ENCODE results near the gene IL22RA2. TPM values are rescaled to one million over a fixed set of nuclear protein-coding genes. Genes with fewer than 3 reads are reported as not detected.

The IL22RA2 gene
- total RNA-seq, 2 experiments from 2014 or later: not detected

GRCh38 chr6:137193256-137194070 is 20.0 kb upstream of the IL22RA2 start:
- ATAC-seq: no peak
- Mint-ChIP-seq H3K9me3 (ENCODE audit: insufficient read depth) (peaks cover 27% of the 10 kb centered on the region), H3K27ac (no peak overlapping the region), H3K27me3 (ENCODE audit: low read depth) (no peaks in the 10 kb centered on the region), H3K4me3 (no peak overlapping the region), H3K4me1 (ENCODE audit: low read depth) (peaks cover 11% of the 10 kb centered on the region), H3K36me3 (ENCODE audit: low read depth) (peaks cover 33% of the 10 kb centered on the region)
- ChIA-PET POLR2A (no interaction called here), CTCF (no interaction called here)
- DNase-seq: no peak

- peaks cover 26% of the 10 kb centered on the region for H3K36me3 Mint-ChIP-seq (ENCODE audit: low read depth)
- ATAC-seq (no peak), DNase-seq (no peak)
- H3K27ac Mint-ChIP-seq: no peak overlapping the region
- peaks cover 7% of the 10 kb centered on the region for H3K4me1 Mint-ChIP-seq (ENCODE audit: low read depth)
- ChIA-PET POLR2A (no interaction called here), CTCF (no interaction called here)
- no peaks in the 10 kb centered on the region for H3K27me3 Mint-ChIP-seq (ENCODE audit: low read depth)
- peaks cover 27% of the 10 kb centered on the region for H3K9me3 Mint-ChIP-seq (ENCODE audit: insufficient read depth)
- H3K4me3 Mint-ChIP-seq: no peak overlapping the region
Observed at GRCh38 chr6:137192821-137193220, 19.4 kb upstream of the IL22RA2 start.

GRCh38 chr6:137191670-137192069 is 18.2 kb upstream of the IL22RA2 start:
- Mint-ChIP-seq H3K9me3 (ENCODE audit: insufficient read depth) (peaks cover 27% of the 10 kb centered on the region), H3K27me3 (ENCODE audit: low read depth) (no peaks in the 10 kb centered on the region), H3K4me1 (ENCODE audit: low read depth) (peaks cover 6% of the 10 kb centered on the region), H3K36me3 (ENCODE audit: low read depth) (peaks cover 24% of the 10 kb centered on the region), H3K27ac (no peak overlapping the region), H3K4me3 (no peak overlapping the region)
- ATAC-seq (no peak), DNase-seq (no peak)
- CTCF ChIA-PET: no interaction called here
- POLR2A ChIA-PET: no interaction called here

- peaks cover 32% of the 10 kb centered on the region for H3K9me3 Mint-ChIP-seq (ENCODE audit: insufficient read depth)
- ChIA-PET CTCF (interaction anchor here (0.6 kb wide), 1 partner anchor 12 kb away, joined by 3 read pairs; no protein-coding TSS in a partner anchor), POLR2A (no interaction called here)
- peaks cover 19% of the 10 kb centered on the region for H3K36me3 Mint-ChIP-seq (ENCODE audit: low read depth)
- H3K4me1 Mint-ChIP-seq (ENCODE audit: low read depth): peaks cover 5% of the 10 kb centered on the region
- no peak for DNase-seq
- no peak overlapping the region for H3K4me3 Mint-ChIP-seq
- no peak overlapping the region for H3K27ac Mint-ChIP-seq
- no peaks in the 10 kb centered on the region for H3K27me3 Mint-ChIP-seq (ENCODE audit: low read depth)
- no peak for ATAC-seq
Observed at GRCh38 chr6:137191236-137191635, 17.8 kb upstream of the IL22RA2 start.

- H3K4me1 Mint-ChIP-seq (ENCODE audit: low read depth): no peaks in the 10 kb centered on the region
- no peaks in the 10 kb centered on the region for H3K27me3 Mint-ChIP-seq (ENCODE audit: low read depth)
- ChIA-PET CTCF (interaction anchor here (0.6 kb wide), 1 partner anchor 13 kb away, joined by 3 read pairs; no protein-coding TSS in a partner anchor), POLR2A (no interaction called here)
- H3K9me3 Mint-ChIP-seq (ENCODE audit: insufficient read depth): peaks cover 35% of the 10 kb centered on the region
- peaks cover 17% of the 10 kb centered on the region for H3K36me3 Mint-ChIP-seq (ENCODE audit: low read depth)
- H3K4me3 Mint-ChIP-seq: no peak overlapping the region
- DNase-seq: no peak
- no peak overlapping the region for H3K27ac Mint-ChIP-seq
- ATAC-seq: no peak
Observed at GRCh38 chr6:137190583-137191094, 17.2 kb upstream of the IL22RA2 start.

- Mint-ChIP-seq H3K36me3 (ENCODE audit: low read depth) (peaks cover 20% of the 10 kb centered on the region), H3K4me1 (ENCODE audit: low read depth) (no peaks in the 10 kb centered on the region), H3K9me3 (ENCODE audit: insufficient read depth) (peaks cover 46% of the 10 kb centered on the region), H3K4me3 (no peak overlapping the region), H3K27ac (no peak overlapping the region), H3K27me3 (ENCODE audit: low read depth) (no peaks in the 10 kb centered on the region)
- ChIA-PET CTCF (no interaction called here), POLR2A (no interaction called here)
- ATAC-seq: no peak
- no peak for DNase-seq
Observed at GRCh38 chr6:137188855-137189254, 15.4 kb upstream of the IL22RA2 start.

GRCh38 chr6:137185290-137185689 is 11.8 kb upstream of the IL22RA2 start:
- peaks cover 60% of the 10 kb centered on the region for H3K9me3 Mint-ChIP-seq (ENCODE audit: insufficient read depth)
- no peak overlapping the region for H3K27ac Mint-ChIP-seq
- ATAC-seq: no peak
- POLR2A ChIA-PET: no interaction called here
- CTCF ChIA-PET: interaction anchor here (1.2 kb wide), 1 partner anchor 19 kb away, joined by 3 read pairs; no protein-coding TSS in a partner anchor
- DNase-seq: no peak
- peaks cover 16% of the 10 kb centered on the region for H3K36me3 Mint-ChIP-seq (ENCODE audit: low read depth)
- H3K4me1 Mint-ChIP-seq (ENCODE audit: low read depth): no peaks in the 10 kb centered on the region
- H3K27me3 Mint-ChIP-seq (ENCODE audit: low read depth): no peaks in the 10 kb centered on the region
- H3K4me3 Mint-ChIP-seq: no peak overlapping the region

GRCh38 chr6:137182654-137183073 is 9.2 kb upstream of the IL22RA2 start:
- Mint-ChIP-seq H3K4me1 (ENCODE audit: low read depth) (no peaks in the 10 kb centered on the region), H3K27ac (no peak overlapping the region), H3K27me3 (ENCODE audit: low read depth) (peaks cover 5% of the 10 kb centered on the region), H3K4me3 (no peak overlapping the region), H3K9me3 (ENCODE audit: insufficient read depth) (peaks cover 46% of the 10 kb centered on the region), H3K36me3 (ENCODE audit: low read depth) (peaks cover 11% of the 10 kb centered on the region)
- ChIA-PET POLR2A (no interaction called here), CTCF (interaction anchor here (0.7 kb wide), 1 partner anchor 337 kb away, joined by 3 read pairs; no protein-coding TSS in a partner anchor)
- DNase-seq (no peak), ATAC-seq (no peak)

GRCh38 chr6:137181891-137182653 is 8.6 kb upstream of the IL22RA2 start:
- Mint-ChIP-seq H3K9me3 (ENCODE audit: insufficient read depth) (peaks cover 46% of the 10 kb centered on the region), H3K27me3 (ENCODE audit: low read depth) (peaks cover 5% of the 10 kb centered on the region), H3K4me1 (ENCODE audit: low read depth) (no peaks in the 10 kb centered on the region), H3K27ac (no peak overlapping the region), H3K4me3 (no peak overlapping the region), H3K36me3 (ENCODE audit: low read depth) (peaks cover 9% of the 10 kb centered on the region)
- ATAC-seq (no peak), DNase-seq (no peak)
- POLR2A ChIA-PET: no interaction called here
- CTCF ChIA-PET: interaction anchor here (0.7 kb wide), 1 partner anchor 337 kb away, joined by 3 read pairs; no protein-coding TSS in a partner anchor

- no peak for DNase-seq
- POLR2A ChIA-PET: no interaction called here
- Mint-ChIP-seq H3K36me3 (ENCODE audit: low read depth) (peaks cover 6% of the 10 kb centered on the region), H3K4me1 (ENCODE audit: low read depth) (no peaks in the 10 kb centered on the region), H3K9me3 (ENCODE audit: insufficient read depth) (peaks cover 14% of the 10 kb centered on the region), H3K4me3 (no peak overlapping the region), H3K27me3 (ENCODE audit: low read depth) (peaks cover 18% of the 10 kb centered on the region), H3K27ac (no peak overlapping the region)
- CTCF ChIA-PET: interaction anchor here (1.4 kb wide), 1 partner anchor 17 kb away, joined by 4 read pairs; no protein-coding TSS in a partner anchor
- no peak for ATAC-seq
Observed at GRCh38 chr6:137177611-137178010, 4.2 kb upstream of the IL22RA2 start.

- Mint-ChIP-seq H3K4me1 (ENCODE audit: low read depth) (no peaks in the 10 kb centered on the region), H3K27ac (no peak overlapping the region), H3K36me3 (ENCODE audit: low read depth) (peaks cover 6% of the 10 kb centered on the region), H3K9me3 (ENCODE audit: insufficient read depth) (peaks cover 5% of the 10 kb centered on the region), H3K27me3 (ENCODE audit: low read depth) (peaks cover 18% of the 10 kb centered on the region), H3K4me3 (no peak overlapping the region)
- POLR2A ChIA-PET: no interaction called here
- CTCF ChIA-PET: no interaction called here
- no peak for DNase-seq
- ATAC-seq: no peak
Observed at GRCh38 chr6:137176729-137177128, 3.3 kb upstream of the IL22RA2 start.

- ChIA-PET CTCF (no interaction called here), POLR2A (no interaction called here)
- Mint-ChIP-seq H3K36me3 (ENCODE audit: low read depth) (peaks cover 5% of the 10 kb centered on the region), H3K9me3 (ENCODE audit: insufficient read depth) (no peaks in the 10 kb centered on the region), H3K4me3 (no peak overlapping the region), H3K27ac (no peak overlapping the region), H3K27me3 (ENCODE audit: low read depth) (peaks cover 18% of the 10 kb centered on the region), H3K4me1 (ENCODE audit: low read depth) (peaks cover 2% of the 10 kb centered on the region)
- ATAC-seq (no peak), DNase-seq (no peak)
Observed at GRCh38 chr6:137175868-137176245, 2.4 kb upstream of the IL22RA2 start.

Measured in activated CD8-positive, alpha-beta T cell treated with anti-CD3 and anti-CD28 coated beads, Interleukin-2, amount 10 ng/mL, durations not matched to agents 7 days and 5 days (primary cell).